Fibroblast of lung (primary cell): ENCODE data around the gene NDST3. TPM values are rescaled to one million over a fixed set of nuclear protein-coding genes. Genes with fewer than 3 reads are reported as not detected.

ENCODE experiments used
- DNase-seq, 2 donors: peaks; one replicate each; pipeline versions ENCODE4 v3.0.0 to v3.0.0-alpha.2; 2010; ENCODE audit warnings: low read depth in 2 of 2
- H2AFZ ChIP-seq: 2 replicates; pipeline ENCODE4 v1.5.1; 2012; ENCODE audit warnings: low read length, control low read depth, inconsistent platforms
- H3K27ac ChIP-seq: 2 replicates; pipeline ENCODE4 v1.5.1; 2011; ENCODE audit warnings: low read length, control low read depth; ENCODE audit not compliant: insufficient read depth
- H3K27me3 ChIP-seq: 2 replicates; pipeline ENCODE4 v1.5.1; 2011; ENCODE audit warnings: mild to moderate bottlenecking, low read length; ENCODE audit not compliant: control insufficient read depth, insufficient read depth
- H3K36me3 ChIP-seq: 2 replicates; pipeline ENCODE4 v1.5.1; 2011; ENCODE audit warnings: low read length; ENCODE audit not compliant: control insufficient read depth, insufficient read depth
- H3K4me1 ChIP-seq: 2 replicates; pipeline ENCODE4 v1.5.1; 2011; ENCODE audit warnings: low read length; ENCODE audit not compliant: control insufficient read depth, insufficient read depth; ENCODE audit errors: extremely low read depth
- H3K4me2 ChIP-seq: 2 replicates; pipeline ENCODE4 v1.5.1; 2011; ENCODE audit warnings: low read length, control low read depth; ENCODE audit not compliant: insufficient read depth; ENCODE audit errors: extremely low read depth
- H3K4me3 ChIP-seq, 4 experiments: fragments of 200-600 bp in 1 of 4; sonication (generic) in 1 of 4; replicated peaks in 1 of 4; 2 replicates each; pipeline ENCODE4 v1.5.1; 2011 to 2016; ENCODE audit warnings: low read length in 4 of 4, low read depth in 3 of 4, mild to moderate bottlenecking in 3 of 4, control low read depth in 2 of 4, inconsistent platforms in 1 of 4, mixed read lengths in 1 of 4; ENCODE audit not compliant: insufficient read depth in 1 of 4; ENCODE audit errors: control extremely low read depth in 1 of 4
- H3K79me2 ChIP-seq: 2 replicates; pipeline ENCODE4 v1.5.1; 2012; ENCODE audit warnings: mild to moderate bottlenecking, low read length, inconsistent platforms; ENCODE audit not compliant: control insufficient read depth, insufficient read depth
- H3K9ac ChIP-seq: 2 replicates; pipeline ENCODE4 v1.5.1; 2011; ENCODE audit warnings: mild to moderate bottlenecking, low read length, control low read depth; ENCODE audit not compliant: insufficient read depth
- H3K9me3 ChIP-seq: 2 replicates; pipeline ENCODE4 v1.5.1; 2012; ENCODE audit warnings: low read depth, low read length; ENCODE audit not compliant: control insufficient read depth, insufficient read depth
- H4K20me1 ChIP-seq: 2 replicates; pipeline ENCODE4 v1.5.1; 2011; ENCODE audit warnings: low read length; ENCODE audit not compliant: control insufficient read depth, insufficient read depth; ENCODE audit errors: extremely low read depth
- EZH2 ChIP-seq: IDR thresholded peaks from 2 replicates; pipeline ENCODE4 v1.5.1; 2012; ENCODE audit warnings: low read length, control low read depth, mild to moderate bottlenecking; ENCODE audit errors: missing control alignments
- polyA plus RNA-seq, 2 donors: library from polyadenylated mRNA; depleted of rRNA in 1 of 2; stranded (reverse) in 1 of 2; unstranded in 1 of 2; fragments of >200 nt; gene quantifications; 2 replicates each; pipeline ENCODE4 v1.2.1, GENCODE V29; 2011 to 2012; ENCODE audit warnings: missing spikeins in 1 of 2
- total RNA-seq: library from RNA; depleted of rRNA; stranded (reverse); fragments of >200 nt; gene quantifications from 2 replicates; pipeline ENCODE4 v1.2.1, GENCODE V29; 2014
- TF ChIP-seq, protein P1 (sequence below), 2 donors: IDR thresholded peaks in 1 of 2; conservative IDR thresholded peaks in 1 of 2; 1 replicate in 1 of 2; 2 replicates in 1 of 2; pipeline ENCODE4 v1.5.1; 2011 to 2012; ENCODE audit warnings: low read length in 2 of 2, control low read depth in 1 of 2, inconsistent platforms in 1 of 2, low read depth in 1 of 2, mild to moderate bottlenecking in 1 of 2

NDST3 gene
- total and polyA plus RNA-seq, 2 donors (not counting 1 experiment from before 2014, with no cell fraction given) = 0.16 TPM; not detected in 1

DNA sequence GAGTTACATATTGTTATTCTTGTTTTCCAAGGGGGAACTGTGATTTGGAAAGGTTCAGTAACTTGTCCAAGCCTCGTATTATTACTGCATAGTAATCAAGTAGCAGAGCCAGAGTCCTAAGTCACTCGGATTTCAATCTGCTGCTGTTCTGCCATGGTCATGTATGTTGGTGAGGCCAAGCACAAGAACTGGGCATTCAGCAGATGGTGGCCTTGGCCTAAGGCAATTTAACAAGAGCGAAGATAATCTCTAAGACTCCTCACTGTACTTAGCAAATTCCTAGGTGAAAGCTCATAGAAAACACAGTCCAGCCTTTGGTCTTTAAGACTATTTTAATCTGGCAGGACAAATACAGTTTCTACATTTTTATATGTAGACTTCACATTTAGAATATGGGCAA, 64.8 kb downstream of the NDST3 start:
- Histone ChIP-seq H3K4me3 (no peak overlapping the region), H3K9ac (no peak overlapping the region), H3K79me2 (no peaks in the 10 kb centered on the region), H3K4me1 (no peaks in the 10 kb centered on the region), H3K9me3 (no peaks in the 10 kb centered on the region), H2AFZ (no peak overlapping the region), H3K4me2 (no peak overlapping the region), H3K36me3 (no peaks in the 10 kb centered on the region), H3K27me3 (no peaks in the 10 kb centered on the region), H4K20me1 (no peaks in the 10 kb centered on the region), H3K27ac (no peak overlapping the region)
- TF ChIP-seq EZH2 = no peak
- TF ChIP-seq, protein P1, sequence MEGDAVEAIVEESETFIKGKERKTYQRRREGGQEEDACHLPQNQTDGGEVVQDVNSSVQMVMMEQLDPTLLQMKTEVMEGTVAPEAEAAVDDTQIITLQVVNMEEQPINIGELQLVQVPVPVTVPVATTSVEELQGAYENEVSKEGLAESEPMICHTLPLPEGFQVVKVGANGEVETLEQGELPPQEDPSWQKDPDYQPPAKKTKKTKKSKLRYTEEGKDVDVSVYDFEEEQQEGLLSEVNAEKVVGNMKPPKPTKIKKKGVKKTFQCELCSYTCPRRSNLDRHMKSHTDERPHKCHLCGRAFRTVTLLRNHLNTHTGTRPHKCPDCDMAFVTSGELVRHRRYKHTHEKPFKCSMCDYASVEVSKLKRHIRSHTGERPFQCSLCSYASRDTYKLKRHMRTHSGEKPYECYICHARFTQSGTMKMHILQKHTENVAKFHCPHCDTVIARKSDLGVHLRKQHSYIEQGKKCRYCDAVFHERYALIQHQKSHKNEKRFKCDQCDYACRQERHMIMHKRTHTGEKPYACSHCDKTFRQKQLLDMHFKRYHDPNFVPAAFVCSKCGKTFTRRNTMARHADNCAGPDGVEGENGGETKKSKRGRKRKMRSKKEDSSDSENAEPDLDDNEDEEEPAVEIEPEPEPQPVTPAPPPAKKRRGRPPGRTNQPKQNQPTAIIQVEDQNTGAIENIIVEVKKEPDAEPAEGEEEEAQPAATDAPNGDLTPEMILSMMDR (conservative IDR thresholded peaks at IDR 0.05 in 1 of 2, IDR thresholded peaks at IDR 0.05 in 1 of 2; ENCODE audit: low read depth in 1 of 2, low read length in 2 of 2) = no peak
- no peak for DNase-seq

GRCh38 chr4:118102195-118102594, 67.9 kb downstream of the NDST3 start:
- H3K4me1 ChIP-seq = no peaks in the 10 kb centered on the region
- H3K27me3 ChIP-seq = no peaks in the 10 kb centered on the region
- no peaks in the 10 kb centered on the region for H4K20me1 ChIP-seq
- no peaks in the 10 kb centered on the region for H3K79me2 ChIP-seq
- DNase-seq = no peak
- H3K4me2 ChIP-seq = no peak overlapping the region
- no peak overlapping the region for H3K9ac ChIP-seq
- no peak overlapping the region for H3K4me3 ChIP-seq
- TF ChIP-seq EZH2 = no peak
- TF ChIP-seq, protein P1 (conservative IDR thresholded peaks at IDR 0.05 in 1 of 2, IDR thresholded peaks at IDR 0.05 in 1 of 2; ENCODE audit: low read depth in 1 of 2, low read length in 2 of 2) = no peak
- no peaks in the 10 kb centered on the region for H3K9me3 ChIP-seq
- no peaks in the 10 kb centered on the region for H3K36me3 ChIP-seq
- H2AFZ ChIP-seq = no peak overlapping the region
- no peak overlapping the region for H3K27ac ChIP-seq

DNA sequence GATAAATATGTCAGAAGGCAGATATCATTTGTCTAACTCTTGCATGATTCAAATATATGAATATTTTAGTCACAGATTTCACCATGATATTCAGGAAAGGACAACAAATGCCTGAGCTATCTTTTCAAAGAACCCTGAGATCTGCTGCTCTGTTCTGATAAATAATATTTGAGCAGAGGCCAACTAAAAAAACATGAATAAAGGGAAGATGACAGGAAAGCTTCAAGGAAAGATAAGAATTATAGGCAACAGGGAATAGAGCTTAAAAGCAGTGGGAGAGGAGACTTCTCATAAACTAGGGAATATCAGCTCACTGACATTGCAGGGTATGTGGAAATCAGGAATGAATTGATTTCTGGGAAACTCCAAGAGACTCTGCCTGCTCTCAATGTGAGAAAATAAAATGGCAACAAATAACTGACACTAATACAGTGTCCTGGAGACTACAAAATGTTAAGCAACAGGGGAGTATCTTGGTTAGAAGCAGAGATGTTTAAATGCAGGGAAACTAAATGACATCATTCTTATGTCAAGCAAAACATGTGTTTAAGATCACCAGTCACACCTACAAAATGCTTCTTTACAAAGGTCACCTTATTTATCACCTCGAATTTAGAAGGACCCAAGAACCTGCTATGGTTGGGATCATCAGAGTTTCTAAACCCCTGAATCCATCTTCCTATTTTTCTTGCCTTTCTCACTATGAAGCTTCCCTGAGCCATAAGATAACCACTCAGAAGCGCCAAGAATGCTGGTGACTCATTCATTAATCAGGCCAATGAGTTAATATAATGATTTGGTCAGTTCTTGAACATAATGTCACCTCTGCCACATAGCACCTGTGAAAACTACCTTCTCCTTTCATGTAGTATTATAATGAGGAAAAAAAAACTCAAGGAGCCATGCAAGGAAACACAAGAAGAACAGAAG, 78.1 kb downstream of the NDST3 start:
- H3K9ac ChIP-seq = no peak overlapping the region
- H3K36me3 ChIP-seq = no peaks in the 10 kb centered on the region
- no peaks in the 10 kb centered on the region for H3K79me2 ChIP-seq
- H4K20me1 ChIP-seq = no peaks in the 10 kb centered on the region
- no peak overlapping the region for H2AFZ ChIP-seq
- no peak overlapping the region for H3K4me2 ChIP-seq
- peak; percentile 26 to 39 for DNase-seq
- no peak overlapping the region for H3K4me3 ChIP-seq
- no peak overlapping the region for H3K27ac ChIP-seq
- peaks cover 2% of the 10 kb centered on the region for H3K4me1 ChIP-seq
- no peak for TF ChIP-seq EZH2
- TF ChIP-seq, protein P1 (conservative IDR thresholded peaks at IDR 0.05 in 1 of 2, IDR thresholded peaks at IDR 0.05 in 1 of 2; ENCODE audit: low read depth in 1 of 2, low read length in 2 of 2) = no peak
- no peaks in the 10 kb centered on the region for H3K9me3 ChIP-seq
- H3K27me3 ChIP-seq = no peaks in the 10 kb centered on the region
